Smooth muscle cell of the pulmonary artery (primary cell): ENCODE results near the gene UGT1A5. TPM values are rescaled to one million over a fixed set of nuclear protein-coding genes. Genes with fewer than 3 reads are reported as not detected.

Experiments used
- total RNA-seq: library from RNA; depleted of rRNA; stranded (reverse); fragments of >200 nt; gene quantifications from 2 replicates; pipeline ENCODE4 v1.2.3, GENCODE V29; 2014

Gene UGT1A5
- not detected in 2 replicates for total RNA-seq

GRCh38 chr2:233712611-233713261 is at the start of gene UGT1A5:
UGT1A5 (plus strand) TSS chr2:233712907; CDS start chr2:233712992, 85 bp downstream.

GRCh38 chr2:233671290-233672161 is 41.2 kb upstream of the UGT1A5 start, which contains the start of gene UGT1A9:
UGT1A9 (plus strand) TSS chr2:233671898; CDS start chr2:233671935, 37 bp downstream.

GRCh38 chr2:233681521-233682099 is 31.1 kb upstream of the UGT1A5 start, which contains the start of gene UGT1A7:
UGT1A7 (plus strand) TSS chr2:233681901; CDS start chr2:233681938, 37 bp downstream.

GRCh38 chr2:233692648-233693047 is 20.1 kb upstream of the UGT1A5 start, which contains the start of gene UGT1A6:
UGT1A6 (plus strand) TSS chr2:233692890; CDS start chr2:233693005, 115 bp downstream.

GRCh38 chr2:233718552-233718951 is 5.8 kb downstream of the UGT1A5 start, which contains the start of gene UGT1A4:
UGT1A4 (plus strand) TSS chr2:233718736; CDS start chr2:233718821, 85 bp downstream.

GRCh38 chr2:233728723-233729301 is 16.1 kb downstream of the UGT1A5 start, which contains the start of gene UGT1A3:
UGT1A3 (plus strand) TSS chr2:233729042; CDS start chr2:233729127, 85 bp downstream.

GRCh38 chr2:233760043-233760442 is 47.3 kb downstream of the UGT1A5 start, which contains the start of gene UGT1A1:
UGT1A1 (plus strand) TSS chr2:233760270; CDS start chr2:233760288, 18 bp downstream.

GRCh38 chr2:233778030-233778429 is 65.3 kb downstream of the UGT1A5 start, which contains the start of gene MROH2A:
MROH2A (plus strand) TSS chr2:233778330; CDS start chr2:233779359, 1,029 bp downstream.

Other genes starting within 250 kb of the UGT1A5 start
- 36.9 and 38.5 TPM in 2 replicates for gene USP40, start 146.1 kb upstream of the UGT1A5 start, total RNA-seq
- gene UGT1A8, start 95.3 kb upstream of the UGT1A5 start, total RNA-seq: 0.17 TPM in 1 of 2 replicates, not detected in the other
- 0.10 and 0.13 TPM in 2 replicates for gene UGT1A10, start 76.5 kb upstream of the UGT1A5 start, total RNA-seq
- not detected in 2 replicates for gene UGT1A9, start 41.0 kb upstream of the UGT1A5 start, total RNA-seq
- gene UGT1A7, start 31.0 kb upstream of the UGT1A5 start, total RNA-seq: 0.07 and 0.96 TPM in 2 replicates
- 0.10 TPM in 1 of 2 replicates, not detected in the other for gene UGT1A6, start 20.0 kb upstream of the UGT1A5 start, total RNA-seq
- not detected in 2 replicates for gene UGT1A4, start 5.8 kb downstream of the UGT1A5 start, total RNA-seq
- not detected in 2 replicates for gene UGT1A3, start 16.1 kb downstream of the UGT1A5 start, total RNA-seq
- gene UGT1A1, start 47.4 kb downstream of the UGT1A5 start, total RNA-seq: 0.07 TPM in 1 of 2 replicates, not detected in the other
- not detected in 2 replicates for gene MROH2A, start 65.4 kb downstream of the UGT1A5 start, total RNA-seq
- 2.6 and 5.2 TPM in 2 replicates for gene HJURP, start 141.6 kb downstream of the UGT1A5 start, total RNA-seq
- 0.20 and 0.23 TPM in 2 replicates for gene TRPM8, start 204.5 kb downstream of the UGT1A5 start, total RNA-seq